IPS DF 19.7 (cell line): ENCODE measurements around the gene DPY19L2.
"Not testable (repeated sequence)": the region's sequence is repeated elsewhere in the genome, so short reads cannot be mapped to it uniquely, and the experiment has no call there.

Experiments
- DNase-seq: peaks from one replicate; pipeline ENCODE4 v3.0.0-alpha.2; 2013; ENCODE audit warnings: low read depth, low spot score

The DPY19L2 gene

GRCh38 chr12:63668028-63668799 lies at the start of gene DPY19L2:
TSS of gene DPY19L2 (minus strand) at chr12:63668493. CDS start at chr12:63668393, 100 bp downstream.
- peak; percentile 7 for DNase-seq

DNA sequence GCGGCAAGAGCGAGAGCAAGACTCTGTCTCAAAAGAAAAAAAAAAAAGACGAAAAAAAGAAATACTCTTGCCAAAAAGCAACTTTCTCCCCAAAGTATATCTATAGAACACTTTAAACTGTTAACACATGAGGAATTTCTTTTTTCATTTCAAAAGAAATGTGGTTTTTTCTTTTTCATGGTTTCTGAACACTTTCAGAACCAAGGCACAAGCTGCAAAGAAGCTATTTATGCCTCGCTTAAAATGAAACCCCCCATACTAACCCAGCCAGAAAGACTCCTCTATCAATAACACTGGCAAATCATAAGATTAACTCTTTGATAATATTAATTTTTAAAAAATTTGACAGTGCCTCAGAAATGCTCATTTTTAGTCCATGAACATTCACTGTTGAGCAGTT lies 48.6 kb upstream of the DPY19L2 start:
- not testable (repeated sequence) for DNase-seq

DNA sequence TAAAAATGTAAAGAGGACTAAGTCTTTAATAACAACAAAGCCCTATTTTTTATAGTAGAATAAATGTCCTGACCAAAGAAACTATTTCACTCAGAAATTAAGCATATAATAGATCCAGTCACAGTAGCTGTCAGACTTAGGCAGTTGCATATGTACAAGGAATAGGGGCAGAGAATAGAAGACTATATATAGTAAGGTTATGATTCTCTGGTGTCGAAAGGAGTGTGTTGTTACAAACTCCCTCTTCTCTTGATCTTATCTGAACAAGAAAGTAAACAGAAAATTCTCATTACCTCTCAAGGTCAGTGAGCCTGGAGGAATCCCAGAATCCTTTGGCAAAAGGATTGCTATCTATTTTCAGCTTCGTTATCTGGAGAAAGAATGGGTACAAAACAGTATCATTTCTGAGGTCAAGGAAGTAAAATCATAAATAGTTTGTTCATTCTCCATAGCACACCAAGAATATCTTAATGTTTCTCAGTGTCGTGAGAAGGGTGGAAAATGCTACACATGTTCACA lies 46.9 kb upstream of the DPY19L2 start:
- not testable (repeated sequence) for DNase-seq

GRCh38 chr12:63714409-63714808 lies 46.1 kb upstream of the DPY19L2 start:
- not testable (repeated sequence) for DNase-seq

DNA sequence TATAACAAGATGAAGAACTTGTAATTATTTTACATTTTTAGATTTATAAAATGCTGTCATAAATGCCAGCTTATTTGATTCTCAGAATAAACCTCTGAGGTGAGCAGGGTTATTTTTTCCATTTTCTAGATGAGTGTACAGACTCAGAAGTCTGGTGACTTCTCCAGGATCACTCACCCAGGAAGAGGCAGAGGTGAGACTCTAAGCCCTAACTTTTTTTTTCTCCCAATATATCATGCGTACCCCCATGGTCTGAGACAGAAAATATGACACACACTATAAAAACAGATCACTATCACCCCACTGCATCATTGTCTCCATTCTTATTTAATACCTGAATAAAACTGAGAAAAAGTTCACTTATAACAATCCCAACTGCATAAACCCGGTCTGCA lies 45.4 kb upstream of the DPY19L2 start:
- DNase-seq, result not testable (repeated sequence)

DNA sequence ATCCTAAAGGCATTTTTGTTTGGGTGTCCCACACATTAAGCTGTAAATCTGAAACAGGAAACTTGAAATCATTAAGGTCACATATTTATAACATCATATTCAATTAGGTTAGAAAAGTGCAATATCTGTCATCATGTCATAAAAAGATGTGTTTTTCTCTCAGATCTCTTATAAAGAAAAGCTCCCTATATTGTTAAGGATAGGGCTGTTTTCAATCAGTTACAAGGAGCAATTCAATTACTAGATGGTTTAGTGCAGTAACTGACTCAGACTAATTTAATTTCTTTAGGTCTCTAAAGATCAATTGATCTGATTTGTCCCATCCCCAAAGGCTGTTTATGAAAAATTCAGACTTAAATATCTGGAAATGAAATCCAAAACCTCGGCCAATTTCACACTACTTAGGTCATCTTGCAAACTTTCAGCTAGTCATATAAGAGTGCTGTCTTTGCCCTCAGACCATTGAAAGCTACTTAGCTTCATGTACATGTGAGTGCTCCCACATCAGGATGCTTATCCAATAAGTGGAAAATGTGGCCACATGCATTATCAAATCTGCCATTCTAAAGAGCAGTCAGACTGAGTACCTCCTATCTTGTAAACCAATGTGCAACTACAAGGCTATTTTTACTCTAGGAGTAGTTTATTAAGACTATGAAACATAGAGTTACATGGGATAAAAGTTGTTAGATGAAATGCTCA lies 44.8 kb upstream of the DPY19L2 start:
- not testable (repeated sequence) for DNase-seq

DNA sequence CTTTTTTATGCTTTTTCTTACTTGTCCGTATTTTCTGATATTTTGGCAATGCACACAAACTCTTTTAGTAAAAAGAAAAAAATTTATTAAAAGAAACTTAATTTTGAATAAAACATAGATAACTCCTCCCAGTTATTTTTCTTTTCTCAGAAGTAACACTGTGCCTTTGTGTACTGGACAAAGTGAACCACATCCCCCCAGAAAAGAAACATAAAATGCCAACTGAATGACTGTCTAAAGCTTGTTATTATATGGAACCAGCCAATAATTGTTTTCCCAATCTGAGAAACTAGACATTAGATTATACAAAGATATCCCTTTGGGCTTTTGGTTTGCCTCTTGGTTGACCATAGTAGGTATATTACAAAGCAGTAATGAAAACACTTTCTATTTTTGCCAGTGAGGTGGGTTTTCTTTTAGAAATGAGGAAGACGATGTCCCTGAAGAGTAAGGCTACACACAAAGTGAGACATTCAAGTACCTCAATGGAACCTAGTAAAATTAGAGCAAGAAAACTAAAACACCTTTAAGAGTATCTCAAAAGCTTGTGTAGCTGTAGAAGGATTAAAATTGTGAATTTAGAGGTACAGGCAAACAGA lies 44.2 kb upstream of the DPY19L2 start:
- not testable (repeated sequence) for DNase-seq

DNA sequence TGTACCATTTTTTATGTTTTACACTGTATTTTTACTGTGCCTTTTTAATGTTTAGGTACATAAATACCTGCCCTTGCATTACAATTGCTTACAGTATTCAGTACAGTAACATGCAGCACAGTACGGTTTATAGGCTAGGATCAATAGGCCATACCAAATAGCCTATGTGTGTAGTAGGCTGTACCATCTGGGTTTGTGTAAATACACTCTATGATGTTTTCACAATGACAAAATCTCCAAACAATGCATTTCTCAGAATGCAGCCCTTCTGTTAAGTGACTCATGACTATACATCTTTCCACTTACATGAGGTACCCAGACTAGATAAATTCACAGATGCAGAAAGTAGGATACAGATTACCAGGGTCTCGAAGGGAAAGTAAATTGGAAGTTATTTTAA lies 43.0 kb upstream of the DPY19L2 start:
- not testable (repeated sequence) for DNase-seq

DNA sequence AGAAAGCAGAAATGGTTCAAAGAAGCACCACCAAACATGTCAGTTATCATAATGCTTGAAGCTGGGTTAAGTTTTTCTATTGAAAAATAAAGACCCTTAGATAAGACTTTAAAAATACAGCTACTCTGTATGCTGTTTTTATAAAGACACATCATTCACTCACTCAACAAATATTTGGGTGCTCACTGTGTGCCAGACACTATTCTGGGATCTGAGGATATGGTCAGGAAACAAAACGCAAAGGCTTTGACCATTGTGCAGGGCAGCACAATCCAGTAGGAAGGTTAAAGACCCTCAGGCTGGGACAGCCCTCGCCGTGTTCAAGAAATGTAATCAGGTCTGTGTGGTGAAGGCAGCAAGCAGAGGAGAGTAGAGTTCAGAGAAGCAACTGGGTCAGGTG lies 38.0 kb upstream of the DPY19L2 start:
- no peak for DNase-seq

DNA sequence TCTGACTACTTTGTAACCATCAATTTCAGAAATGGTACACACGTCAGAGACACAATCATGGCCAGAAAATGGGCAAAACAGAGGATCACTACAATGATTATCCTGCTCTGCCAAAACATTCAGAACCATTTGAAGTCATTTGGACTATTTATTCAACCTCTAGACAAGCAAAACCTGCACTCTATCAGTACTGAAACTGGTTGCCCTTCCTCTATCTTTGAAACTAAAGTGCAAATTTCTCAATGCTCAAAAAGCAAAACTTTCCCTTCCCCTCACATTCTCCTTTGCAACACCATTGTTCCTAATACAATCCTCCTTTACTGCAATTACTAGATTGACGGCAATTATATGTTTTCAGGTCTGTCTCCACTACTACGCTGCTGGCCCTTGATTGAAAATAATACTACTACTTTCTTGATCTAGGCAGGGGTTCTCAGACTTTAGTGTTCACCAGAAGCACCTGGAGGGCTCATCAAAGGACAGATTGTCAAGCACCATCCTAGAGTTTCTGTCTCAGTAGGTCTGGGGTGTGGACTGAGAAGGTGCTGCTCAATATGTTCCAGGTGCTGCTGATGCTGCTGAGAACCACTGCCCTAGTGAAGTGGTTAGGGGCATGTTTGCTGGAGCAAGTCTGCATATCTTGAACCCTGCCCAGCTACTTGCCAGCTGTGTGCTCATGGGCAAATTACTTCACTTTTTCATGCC lies 31.5 kb upstream of the DPY19L2 start:
- not testable (repeated sequence) for DNase-seq

DNA sequence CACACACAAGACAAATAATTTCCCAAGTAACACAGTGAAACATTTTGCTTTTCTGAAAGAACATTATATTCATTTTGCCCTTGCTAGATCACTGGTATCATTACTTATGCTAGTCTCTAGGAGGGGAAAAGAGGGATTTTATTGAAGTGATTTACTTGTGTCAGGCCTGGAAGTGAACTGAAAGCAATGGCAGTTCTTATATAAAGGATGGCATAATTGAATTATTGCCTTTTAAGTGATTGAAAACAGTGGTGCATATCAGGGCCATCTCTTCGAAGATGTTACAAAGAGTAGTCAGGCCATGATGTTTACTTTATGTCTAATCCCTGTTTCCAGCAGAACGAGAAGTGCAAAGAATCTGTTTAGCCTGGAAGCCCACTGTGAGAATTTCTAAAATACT lies 30.7 kb upstream of the DPY19L2 start:
- DNase-seq, result not testable (repeated sequence)

DNA sequence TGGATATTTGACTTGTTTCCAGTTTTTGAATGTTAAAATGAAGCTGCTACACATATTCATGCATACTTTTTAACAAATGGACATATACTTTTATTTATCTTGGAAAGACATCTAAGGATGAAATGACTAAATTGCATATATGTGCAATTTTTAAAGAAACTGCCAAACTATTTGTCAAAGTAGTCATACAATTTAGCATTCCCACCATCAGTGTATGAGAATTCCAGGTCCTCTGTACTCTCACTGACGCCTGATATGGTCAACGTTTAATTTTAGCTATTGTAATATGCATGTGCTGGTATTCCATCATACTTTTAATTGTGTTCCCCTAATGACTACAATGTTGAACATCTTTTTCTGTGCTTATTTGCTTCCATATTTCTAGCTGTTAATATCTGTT lies 22.5 kb upstream of the DPY19L2 start:
- DNase-seq, result not testable (repeated sequence)

DNA sequence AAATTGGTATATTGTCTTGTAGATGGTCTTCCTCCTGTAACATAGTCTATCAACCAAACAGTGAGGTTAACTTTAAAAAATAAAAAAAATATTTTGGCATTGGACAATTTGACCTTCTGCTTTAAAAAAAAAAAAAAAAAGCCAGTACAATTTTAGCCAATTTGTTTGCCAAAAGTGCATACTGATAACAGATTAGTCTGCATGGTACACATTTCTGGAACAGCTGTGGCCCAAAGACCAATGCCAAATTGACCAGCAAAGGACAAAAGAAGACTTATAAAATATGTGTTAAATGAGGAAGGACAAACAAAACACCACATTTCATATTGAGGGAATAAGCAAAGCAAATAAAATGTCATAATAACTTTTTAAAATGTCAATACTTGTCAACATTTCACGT lies 20.8 kb upstream of the DPY19L2 start:
- not testable (repeated sequence) for DNase-seq

GRCh38 chr12:63686623-63687022 lies 18.3 kb upstream of the DPY19L2 start:
- DNase-seq, result not testable (repeated sequence)

DNA sequence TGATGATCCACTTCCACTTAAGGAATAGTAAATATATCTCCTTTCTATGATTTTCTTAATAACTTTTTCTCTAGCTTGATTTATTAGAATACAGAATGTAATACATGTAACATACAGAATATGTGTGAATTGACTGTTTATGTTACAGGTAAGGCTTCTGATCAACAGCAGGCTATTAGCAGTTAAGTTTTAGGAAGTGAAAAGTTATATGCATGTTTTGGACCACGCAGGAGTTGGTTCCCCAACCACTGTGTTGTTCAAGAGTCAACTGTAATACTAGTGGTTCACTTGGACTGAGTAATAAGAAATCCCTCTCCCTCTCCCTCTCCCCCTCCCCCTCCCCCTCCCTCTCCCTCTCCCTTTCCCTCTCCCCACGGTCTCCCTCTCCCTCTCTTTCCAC lies 17.5 kb upstream of the DPY19L2 start:
- not testable (repeated sequence) for DNase-seq

- not testable (repeated sequence) for DNase-seq
Observed at GRCh38 chr12:63682617-63683016, 14.3 kb upstream of the DPY19L2 start.

- DNase-seq, result not testable (repeated sequence)
Observed at GRCh38 chr12:63680758-63681157, 12.5 kb upstream of the DPY19L2 start.

- DNase-seq, result not testable (repeated sequence)
Observed at GRCh38 chr12:63672550-63672949, 4.3 kb upstream of the DPY19L2 start.

DNA sequence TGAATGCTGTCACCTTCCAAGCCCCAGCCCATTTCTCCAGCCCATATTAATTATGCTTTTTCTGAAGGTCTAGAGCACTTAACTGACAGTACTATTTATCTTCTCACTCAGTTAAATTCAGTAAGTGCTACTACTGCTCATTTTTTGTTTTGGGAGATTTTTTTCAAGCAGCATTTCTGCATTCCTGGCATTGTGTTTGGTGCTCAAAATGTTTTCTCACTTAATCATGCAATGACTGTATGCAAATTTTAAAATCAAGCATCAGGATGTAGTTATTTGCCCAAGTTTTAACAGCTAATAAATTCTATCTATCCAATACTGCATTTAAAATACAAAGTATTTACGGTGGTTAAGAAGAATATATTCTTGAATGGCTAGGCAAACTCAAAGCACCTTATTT lies 1.6 kb upstream of the DPY19L2 start:
- not testable (repeated sequence) for DNase-seq

- DNase-seq, result not testable (repeated sequence)
Observed at GRCh38 chr12:63669427-63669826, 1.1 kb upstream of the DPY19L2 start.

GRCh38 chr12:63668800-63669365 lies 590 bp upstream of the DPY19L2 start:
- DNase-seq, result not testable (repeated sequence)
